ENCODE data around the gene RRH.

Gene RRH

GRCh38 chr4:109861271-109861670 is 33.5 kb downstream of the RRH start:
- no peaks in the 10 kb centered on the region for H3K27me3 ChIP-seq (ENCODE audit: low read length)
- no peaks in the 10 kb centered on the region for H4K20me1 ChIP-seq (ENCODE audit: low read depth, low read length)
- no peak overlapping the region for H3K4me2 ChIP-seq (ENCODE audit: low read depth, low read length, poor library complexity, severe bottlenecking)
- TF ChIP-seq, protein P1, sequence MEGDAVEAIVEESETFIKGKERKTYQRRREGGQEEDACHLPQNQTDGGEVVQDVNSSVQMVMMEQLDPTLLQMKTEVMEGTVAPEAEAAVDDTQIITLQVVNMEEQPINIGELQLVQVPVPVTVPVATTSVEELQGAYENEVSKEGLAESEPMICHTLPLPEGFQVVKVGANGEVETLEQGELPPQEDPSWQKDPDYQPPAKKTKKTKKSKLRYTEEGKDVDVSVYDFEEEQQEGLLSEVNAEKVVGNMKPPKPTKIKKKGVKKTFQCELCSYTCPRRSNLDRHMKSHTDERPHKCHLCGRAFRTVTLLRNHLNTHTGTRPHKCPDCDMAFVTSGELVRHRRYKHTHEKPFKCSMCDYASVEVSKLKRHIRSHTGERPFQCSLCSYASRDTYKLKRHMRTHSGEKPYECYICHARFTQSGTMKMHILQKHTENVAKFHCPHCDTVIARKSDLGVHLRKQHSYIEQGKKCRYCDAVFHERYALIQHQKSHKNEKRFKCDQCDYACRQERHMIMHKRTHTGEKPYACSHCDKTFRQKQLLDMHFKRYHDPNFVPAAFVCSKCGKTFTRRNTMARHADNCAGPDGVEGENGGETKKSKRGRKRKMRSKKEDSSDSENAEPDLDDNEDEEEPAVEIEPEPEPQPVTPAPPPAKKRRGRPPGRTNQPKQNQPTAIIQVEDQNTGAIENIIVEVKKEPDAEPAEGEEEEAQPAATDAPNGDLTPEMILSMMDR (IDR thresholded peaks at IDR 0.05; ENCODE audit: insufficient read depth, low read length, poor library complexity, severe bottlenecking): no peak
- no peak for TF ChIP-seq EZH2phosphoT487 (conservative IDR thresholded peaks at IDR 0.05; ENCODE audit: low read length)
- no peaks in the 10 kb centered on the region for H3K36me3 ChIP-seq (ENCODE audit: low read length)
- no peak overlapping the region for H3K4me3 ChIP-seq (ENCODE audit: insufficient read depth, low read length, poor library complexity, severe bottlenecking)
- no peaks in the 10 kb centered on the region for H3K79me2 ChIP-seq (ENCODE audit: insufficient read depth, low read length)
- no peaks in the 10 kb centered on the region for H3F3A ChIP-seq (ENCODE audit: insufficient read depth)
- no peaks in the 10 kb centered on the region for H3K9me2 ChIP-seq (replicated peaks; ENCODE audit: insufficient read depth, low read length)
- no peaks in the 10 kb centered on the region for H3K9me3 ChIP-seq (ENCODE audit: insufficient read depth, low read length)
- H3K9ac ChIP-seq (ENCODE audit: low read length): no peak overlapping the region
- no peak overlapping the region for H3K27ac ChIP-seq (ENCODE audit: low read depth, low read length)
- no peak overlapping the region for H2AFZ ChIP-seq (ENCODE audit: low read depth, low read length, severe bottlenecking)

GRCh38 chr4:109861916-109862511 is 34.2 kb downstream of the RRH start:
- TF ChIP-seq EZH2phosphoT487 (conservative IDR thresholded peaks at IDR 0.05; ENCODE audit: low read length): no peak
- no peak overlapping the region for H3K4me3 ChIP-seq (ENCODE audit: insufficient read depth, low read length, poor library complexity, severe bottlenecking)
- H3K9ac ChIP-seq (ENCODE audit: low read length): no peak overlapping the region
- no peaks in the 10 kb centered on the region for H3K27me3 ChIP-seq (ENCODE audit: low read length)
- H3K27ac ChIP-seq (ENCODE audit: low read depth, low read length): no peak overlapping the region
- no peaks in the 10 kb centered on the region for H3K9me3 ChIP-seq (ENCODE audit: insufficient read depth, low read length)
- H3K36me3 ChIP-seq (ENCODE audit: low read length): no peaks in the 10 kb centered on the region
- no peak overlapping the region for H3K4me2 ChIP-seq (ENCODE audit: low read depth, low read length, poor library complexity, severe bottlenecking)
- H3K9me2 ChIP-seq (replicated peaks; ENCODE audit: insufficient read depth, low read length): no peaks in the 10 kb centered on the region
- no peak overlapping the region for H2AFZ ChIP-seq (ENCODE audit: low read depth, low read length, severe bottlenecking)
- no peaks in the 10 kb centered on the region for H3K79me2 ChIP-seq (ENCODE audit: insufficient read depth, low read length)
- no peaks in the 10 kb centered on the region for H3F3A ChIP-seq (ENCODE audit: insufficient read depth)
- H4K20me1 ChIP-seq (ENCODE audit: low read depth, low read length): no peaks in the 10 kb centered on the region

- Histone ChIP-seq H3F3A (ENCODE audit: insufficient read depth) (no peaks in the 10 kb centered on the region), H3K9ac (ENCODE audit: low read length) (no peak overlapping the region), H3K27me3 (ENCODE audit: low read length) (no peaks in the 10 kb centered on the region), H3K4me2 (ENCODE audit: low read depth, low read length, poor library complexity, severe bottlenecking) (no peak overlapping the region), H3K4me3 (ENCODE audit: insufficient read depth, low read length, poor library complexity, severe bottlenecking) (no peak overlapping the region), H3K36me3 (ENCODE audit: low read length) (no peaks in the 10 kb centered on the region), H3K9me2 (replicated peaks; ENCODE audit: insufficient read depth, low read length) (no peaks in the 10 kb centered on the region), H3K79me2 (ENCODE audit: insufficient read depth, low read length) (no peaks in the 10 kb centered on the region), H3K27ac (ENCODE audit: low read depth, low read length) (no peak overlapping the region), H4K20me1 (ENCODE audit: low read depth, low read length) (no peaks in the 10 kb centered on the region), H2AFZ (ENCODE audit: low read depth, low read length, severe bottlenecking) (no peak overlapping the region), H3K9me3 (ENCODE audit: insufficient read depth, low read length) (no peaks in the 10 kb centered on the region)
- no peak for TF ChIP-seq EZH2phosphoT487 (conservative IDR thresholded peaks at IDR 0.05; ENCODE audit: low read length)
- TF ChIP-seq, protein P1 (IDR thresholded peaks at IDR 0.05; ENCODE audit: insufficient read depth, low read length, poor library complexity, severe bottlenecking): no peak
Observed at GRCh38 chr4:109864134-109864533, 36.4 kb downstream of the RRH start.

DNA sequence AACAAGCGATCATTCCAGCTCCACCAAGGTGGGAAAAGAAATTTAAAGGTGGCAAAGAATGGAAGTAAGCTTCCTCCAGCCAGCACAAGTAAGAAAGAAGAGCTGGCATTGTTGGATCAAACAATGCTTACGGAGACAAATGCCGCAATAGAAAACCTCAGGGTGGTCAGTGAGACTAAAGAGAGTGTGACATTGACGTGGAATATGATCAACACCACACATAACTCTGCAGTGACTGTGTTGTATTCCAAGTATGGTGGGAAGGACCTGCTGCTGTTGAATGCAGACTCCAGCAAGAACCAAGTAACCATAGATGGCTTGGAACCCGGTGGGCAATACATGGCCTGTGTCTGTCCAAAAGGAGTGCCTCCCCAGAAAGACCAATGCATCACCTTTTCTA is 42.3 kb downstream of the RRH start:
- Histone ChIP-seq H3K79me2 (ENCODE audit: insufficient read depth, low read length) (no peaks in the 10 kb centered on the region), H3K4me2 (ENCODE audit: low read depth, low read length, poor library complexity, severe bottlenecking) (no peak overlapping the region), H3K27me3 (ENCODE audit: low read length) (no peaks in the 10 kb centered on the region), H3F3A (ENCODE audit: insufficient read depth) (no peaks in the 10 kb centered on the region), H3K9me2 (replicated peaks; ENCODE audit: insufficient read depth, low read length) (no peaks in the 10 kb centered on the region), H3K36me3 (ENCODE audit: low read length) (no peaks in the 10 kb centered on the region), H4K20me1 (ENCODE audit: low read depth, low read length) (no peaks in the 10 kb centered on the region), H3K9me3 (ENCODE audit: insufficient read depth, low read length) (no peaks in the 10 kb centered on the region), H3K9ac (ENCODE audit: low read length) (no peak overlapping the region), H3K27ac (ENCODE audit: low read depth, low read length) (no peak overlapping the region), H2AFZ (ENCODE audit: low read depth, low read length, severe bottlenecking) (no peak overlapping the region), H3K4me3 (ENCODE audit: insufficient read depth, low read length, poor library complexity, severe bottlenecking) (no peak overlapping the region)
- TF ChIP-seq, protein P1 (IDR thresholded peaks at IDR 0.05; ENCODE audit: insufficient read depth, low read length, poor library complexity, severe bottlenecking): no peak
- no peak for TF ChIP-seq EZH2phosphoT487 (conservative IDR thresholded peaks at IDR 0.05; ENCODE audit: low read length)
